Stimulated activated naive CD8-positive, alpha-beta T cell treated with anti-CD3 and anti-CD28 coated beads, Interleukin-15, amount 100 ng/mL, for 72 hours (primary cell): Measurements from ENCODE around the gene MAEA.

Experiments
- ATAC-seq: fragments of 150-1000 bp; cut with Tn5 transposase; 2 replicates; pipeline ENCODE4 v1.10.0; 2021; ENCODE audit warnings: mild to moderate bottlenecking, moderate library complexity
- DNase-seq, 2 donors: peaks; one replicate each; pipeline ENCODE4 v3.0.0; 2021 to 2022
- H3K27ac Mint-ChIP-seq, 2 donors: one replicate each; pipeline ENCODE4 v1.8.0; 2022; ENCODE audit warnings: mild to moderate bottlenecking in 2 of 2, mixed read lengths in 2 of 2, moderate library complexity in 2 of 2
- H3K27me3 Mint-ChIP-seq: one replicate; pipeline ENCODE4 v1.8.0; 2022; ENCODE audit warnings: mixed read lengths
- H3K4me1 Mint-ChIP-seq: one replicate; pipeline ENCODE4 v1.8.0; 2022; ENCODE audit warnings: mild to moderate bottlenecking, mixed read lengths
- H3K4me3 Mint-ChIP-seq, 2 donors: one replicate each; pipeline ENCODE4 v1.8.0; 2022; ENCODE audit warnings: mild to moderate bottlenecking in 2 of 2, mixed read lengths in 2 of 2, moderate library complexity in 1 of 2
- H3K9me3 Mint-ChIP-seq, 2 donors: one replicate each; pipeline ENCODE4 v1.8.0; 2022; ENCODE audit warnings: mixed read lengths in 2 of 2

The MAEA gene

DNA sequence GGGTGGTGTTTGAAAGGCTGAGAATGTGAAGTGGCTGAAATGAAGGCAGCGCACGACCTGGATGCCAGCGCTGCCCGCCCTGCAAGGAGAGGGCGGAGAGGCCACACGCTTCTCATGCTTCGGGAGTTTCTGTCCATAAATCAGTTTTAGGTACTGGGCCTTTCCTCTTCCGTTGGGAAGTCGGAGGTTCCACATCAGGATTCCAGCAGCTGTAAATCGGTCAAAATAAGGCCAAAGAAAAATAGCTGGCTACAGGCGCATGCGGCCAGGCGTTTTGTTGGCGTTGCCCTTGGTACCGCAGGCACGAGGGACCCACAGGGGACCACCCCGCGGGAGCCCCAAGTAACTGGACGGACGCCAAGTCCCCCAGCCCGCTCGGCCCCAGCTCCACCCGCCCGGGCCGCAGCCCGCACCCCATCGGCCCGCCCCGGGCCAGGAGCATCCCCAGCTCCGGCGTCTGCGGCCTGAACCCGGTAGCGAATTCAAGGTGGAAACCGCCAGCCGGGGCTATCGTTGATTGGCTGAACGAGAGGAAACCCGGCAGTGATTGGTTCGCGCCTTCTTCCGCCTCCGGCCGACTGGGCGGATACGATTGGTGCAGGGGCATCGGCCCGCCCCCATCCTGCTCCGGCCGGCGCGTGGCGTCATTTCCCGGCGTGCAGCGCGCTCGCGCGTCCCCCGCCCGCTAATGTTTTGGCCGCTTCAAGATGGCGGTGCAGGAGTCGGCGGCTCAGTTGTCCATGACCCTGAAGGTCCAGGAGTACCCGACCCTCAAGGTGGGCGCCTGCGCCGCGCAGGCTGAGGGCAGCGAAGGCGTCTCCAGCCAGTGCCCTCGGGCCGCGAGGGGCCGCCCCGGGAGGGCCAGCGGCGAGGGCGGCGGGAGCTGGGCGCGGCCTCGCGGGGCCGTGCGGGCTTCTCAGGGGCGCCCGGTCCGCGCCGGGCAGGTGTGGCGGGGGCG is at the start of gene MAEA:
TSS of gene MAEA (plus strand) at position 685 of the 958 bp plus-strand sequence. CDS start at position 708, 23 bp downstream.
- Mint-ChIP-seq H3K27me3 (no peaks in the 10 kb centered on the region), H3K27ac (peak within 1 kb of the TSS; percentile 96 to 98)

DNA sequence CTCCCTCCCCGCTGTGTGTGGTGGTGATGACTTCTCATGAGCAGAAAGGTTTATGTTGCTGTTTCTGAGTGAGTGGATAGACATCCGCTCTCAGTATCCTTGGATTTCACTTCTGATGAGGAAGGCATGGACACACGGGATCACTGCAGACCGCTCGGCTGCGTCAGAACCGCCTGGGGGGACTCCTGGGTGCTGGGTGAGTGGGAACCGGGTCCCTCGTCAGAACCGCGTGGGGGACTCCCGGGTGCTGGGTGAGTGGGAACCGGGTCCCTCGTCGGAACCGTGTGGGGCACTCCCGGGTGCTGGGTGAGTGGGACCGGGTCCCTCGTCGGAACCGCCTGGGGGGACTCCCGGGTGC is 49.8 kb upstream of the MAEA start:
- H3K27ac Mint-ChIP-seq = no peak overlapping the region
- no peaks in the 10 kb centered on the region for H3K9me3 Mint-ChIP-seq
- H3K27me3 Mint-ChIP-seq = no peaks in the 10 kb centered on the region
- no peak overlapping the region for H3K4me3 Mint-ChIP-seq
- ATAC-seq = peak; percentile 6
- DNase-seq = no peak
- peaks cover 46% of the 10 kb centered on the region for H3K4me1 Mint-ChIP-seq

More for the DNA sequence above, at the start of gene MAEA:
- Mint-ChIP-seq H3K4me1 (peaks cover 46% of the 10 kb centered on the region), H3K9me3 (peaks cover 5 to 7% of the 10 kb centered on the region in 2 donors), H3K4me3 (peak within 1 kb of the TSS; percentile 90 to 98)
- ATAC-seq (peak; percentile 97), DNase-seq (peak; percentile 96 to 98)

DNA sequence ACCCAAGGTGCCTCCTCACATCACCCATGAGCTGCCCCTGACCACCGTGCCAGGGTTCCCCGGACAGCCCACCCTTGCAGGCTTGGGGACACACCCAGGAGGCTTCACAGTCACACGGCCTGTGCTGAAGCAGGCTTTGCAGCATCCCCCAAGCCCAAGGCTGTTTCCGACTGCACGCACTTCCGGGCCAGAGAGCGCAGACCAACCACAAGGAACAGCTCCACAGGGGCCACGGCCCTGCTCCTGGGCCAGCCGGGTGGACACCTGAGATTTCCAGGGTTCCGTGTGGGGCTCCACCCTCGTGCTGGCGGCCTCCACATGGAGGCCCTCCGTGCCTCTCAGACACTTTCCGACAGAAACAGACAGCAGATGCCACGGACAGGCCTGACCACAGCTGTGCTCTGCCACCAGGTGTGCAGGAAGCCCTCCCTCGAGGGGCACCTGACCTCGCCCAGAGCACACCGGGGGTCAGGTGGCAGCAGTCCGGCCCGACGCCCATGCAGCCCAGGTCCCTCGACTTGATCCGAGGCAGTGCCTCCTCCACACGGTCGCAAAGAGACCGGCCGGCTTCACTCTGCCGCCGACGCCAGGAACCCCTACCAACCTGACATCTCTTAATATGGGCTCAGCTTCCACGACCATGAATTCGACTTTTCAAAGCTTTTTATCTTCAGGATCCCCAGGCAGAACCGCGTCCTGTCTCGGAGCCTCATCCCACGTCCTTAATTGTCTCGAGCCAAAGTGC is 48.8 kb upstream of the MAEA start:
- H3K27ac Mint-ChIP-seq = peak overlapping the region in 1 of 2 donors; percentile 54
- ATAC-seq (no peak), DNase-seq (no peak)
- peaks cover 51% of the 10 kb centered on the region for H3K4me1 Mint-ChIP-seq
- no peaks in the 10 kb centered on the region for H3K9me3 Mint-ChIP-seq
- H3K27me3 Mint-ChIP-seq = no peaks in the 10 kb centered on the region
- H3K4me3 Mint-ChIP-seq = no peak overlapping the region

DNA sequence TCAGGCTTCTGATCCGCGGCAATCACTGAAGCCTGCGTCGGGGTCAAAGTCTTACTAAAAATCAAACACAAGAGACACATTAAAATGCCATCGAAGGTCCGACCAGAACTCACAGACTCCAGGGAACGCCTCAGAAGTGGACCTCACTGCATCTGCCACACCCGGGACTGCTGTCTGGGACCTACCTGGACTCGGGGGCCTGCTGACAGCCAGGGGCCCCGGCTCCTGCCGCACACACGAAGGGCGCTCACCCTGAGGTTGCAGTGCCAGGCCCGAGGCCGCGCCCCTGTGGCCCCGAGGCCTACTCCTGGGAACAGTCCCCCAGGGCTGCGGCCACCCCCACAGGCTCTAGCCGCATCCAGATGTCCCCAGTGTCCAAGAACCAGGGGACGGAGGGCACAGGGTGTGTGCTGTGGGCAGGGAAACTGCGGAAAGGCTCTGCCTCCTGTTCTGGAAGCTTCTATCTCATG is 48.2 kb upstream of the MAEA start:
- peak overlapping the region in 1 of 2 donors; percentile 42 for H3K27ac Mint-ChIP-seq
- H3K4me1 Mint-ChIP-seq = peaks cover 58% of the 10 kb centered on the region
- H3K27me3 Mint-ChIP-seq = no peaks in the 10 kb centered on the region
- DNase-seq = no peak
- H3K9me3 Mint-ChIP-seq = no peaks in the 10 kb centered on the region
- no peak overlapping the region for H3K4me3 Mint-ChIP-seq
- no peak for ATAC-seq

DNA sequence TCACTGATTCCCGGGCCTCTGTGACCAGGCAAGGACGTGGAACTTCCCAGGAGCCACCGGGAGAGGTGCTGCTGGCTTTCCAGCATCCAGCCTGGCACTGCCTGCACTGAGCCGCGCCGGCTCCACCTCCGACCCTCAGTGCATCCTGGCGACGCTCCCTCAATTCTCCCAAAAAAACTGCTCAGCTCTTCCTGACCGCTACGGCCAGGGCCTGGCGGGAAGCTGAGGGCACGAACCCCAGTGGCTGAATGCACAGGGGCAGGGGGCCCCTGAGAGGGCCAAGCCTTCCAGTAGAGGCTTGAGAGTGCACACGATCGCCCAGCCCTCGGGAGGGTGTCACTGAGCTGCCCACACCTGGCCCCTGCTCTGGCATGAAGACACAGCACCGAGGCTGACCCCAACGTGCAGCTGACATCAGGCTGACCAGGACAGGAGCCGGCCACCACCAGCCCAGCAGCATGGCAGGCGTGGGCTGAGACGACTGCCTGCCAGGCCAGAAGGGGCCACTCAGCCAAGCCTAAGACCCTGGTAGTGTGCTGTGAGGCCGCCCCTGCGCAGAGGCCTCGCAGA is 47.7 kb upstream of the MAEA start:
- DNase-seq (no peak), ATAC-seq (no peak)
- Mint-ChIP-seq H3K4me3 (no peak overlapping the region), H3K9me3 (no peaks in the 10 kb centered on the region), H3K27ac (no peak overlapping the region), H3K27me3 (no peaks in the 10 kb centered on the region), H3K4me1 (peaks cover 63% of the 10 kb centered on the region)

- Mint-ChIP-seq H3K27me3 (no peaks in the 10 kb centered on the region), H3K4me1 (peaks cover 66% of the 10 kb centered on the region), H3K9me3 (no peaks in the 10 kb centered on the region), H3K4me3 (no peak overlapping the region), H3K27ac (peak overlapping the region in 1 of 2 donors; percentile 27)
- DNase-seq = no peak
- no peak for ATAC-seq
Measured at GRCh38 chr4:1242506-1243450, 46.9 kb upstream of the MAEA start.

DNA sequence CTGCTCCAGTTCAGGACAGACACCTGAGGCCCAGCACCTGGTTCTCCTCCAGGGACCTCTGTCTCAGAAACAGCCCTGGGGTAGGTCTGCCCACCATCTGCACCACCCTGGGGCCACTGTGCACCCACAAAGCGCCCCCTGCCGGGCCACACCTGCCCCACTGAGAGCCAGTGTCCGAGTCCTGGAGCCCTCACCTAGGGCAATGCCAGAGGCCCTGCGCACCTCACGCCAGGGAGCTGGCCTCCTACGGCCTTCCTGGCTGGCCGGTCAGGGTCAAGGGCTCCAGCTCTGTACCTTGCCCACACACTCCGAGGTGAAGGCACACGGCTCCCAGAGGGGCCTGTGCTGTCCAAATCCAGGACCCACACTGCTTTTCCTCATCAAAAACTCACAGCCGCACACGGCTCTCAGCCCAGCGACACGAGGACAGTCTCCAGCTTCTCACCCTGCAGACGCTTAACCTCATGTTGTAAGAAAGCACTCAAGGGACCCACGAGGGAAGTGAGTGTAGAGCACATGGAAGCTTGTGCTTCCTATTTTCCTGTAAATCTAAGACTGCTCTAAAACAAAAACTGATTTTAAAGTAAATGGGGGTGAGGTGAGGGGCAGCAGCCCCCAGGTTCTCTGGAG is 46.1 kb upstream of the MAEA start:
- ATAC-seq = no peak
- peaks cover 64% of the 10 kb centered on the region for H3K4me1 Mint-ChIP-seq
- no peaks in the 10 kb centered on the region for H3K27me3 Mint-ChIP-seq
- DNase-seq = no peak
- no peak overlapping the region for H3K4me3 Mint-ChIP-seq
- H3K27ac Mint-ChIP-seq = peak overlapping the region in 1 of 2 donors; percentile 48
- no peaks in the 10 kb centered on the region for H3K9me3 Mint-ChIP-seq

GRCh38 chr4:1244081-1244977 is 45.4 kb upstream of the MAEA start:
- H3K9me3 Mint-ChIP-seq = no peaks in the 10 kb centered on the region
- peak overlapping the region in 1 of 2 donors; percentile 92 for H3K27ac Mint-ChIP-seq
- no peaks in the 10 kb centered on the region for H3K27me3 Mint-ChIP-seq
- peaks cover 61% of the 10 kb centered on the region for H3K4me1 Mint-ChIP-seq
- H3K4me3 Mint-ChIP-seq = peak overlapping the region in 1 of 2 donors; percentile 48
- DNase-seq (no peak), ATAC-seq (no peak)

- Mint-ChIP-seq H3K27me3 (no peaks in the 10 kb centered on the region), H3K9me3 (no peaks in the 10 kb centered on the region), H3K4me1 (peaks cover 61% of the 10 kb centered on the region), H3K27ac (peak overlapping the region; percentile 83 to 92), H3K4me3 (peak overlapping the region; percentile 44 to 74)
- DNase-seq (no peak), ATAC-seq (no peak)
Measured at GRCh38 chr4:1244978-1245471, 44.7 kb upstream of the MAEA start.

DNA sequence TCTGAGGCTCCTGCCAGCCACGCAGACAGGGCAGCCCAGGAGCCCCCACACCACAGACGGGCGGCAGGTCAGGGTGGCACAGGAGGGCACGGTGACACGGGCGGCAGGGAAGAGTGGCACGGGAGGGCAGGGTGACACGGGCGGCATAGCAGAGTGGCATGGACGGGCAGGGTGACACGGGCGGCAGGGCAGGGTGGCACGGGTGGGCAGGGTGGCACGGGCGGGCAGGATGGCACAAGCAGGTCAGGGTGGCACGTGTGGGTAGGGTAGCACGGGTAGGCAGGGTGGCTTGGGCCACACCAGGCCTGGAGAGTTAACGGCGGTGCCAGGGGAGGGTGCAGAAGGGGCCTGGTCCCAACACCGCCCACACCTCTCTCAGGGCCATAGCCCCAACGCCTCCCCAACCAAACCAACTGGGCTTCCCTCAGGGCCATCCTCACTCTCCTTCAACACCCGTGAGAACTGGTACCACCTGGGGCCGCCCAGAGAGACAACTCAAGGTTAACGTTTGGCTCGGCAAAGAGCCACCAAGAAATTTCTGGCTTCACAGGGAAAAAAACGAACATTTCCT is 44.1 kb upstream of the MAEA start:
- Mint-ChIP-seq H3K27ac (peak overlapping the region; percentile 83 to 92), H3K4me1 (peaks cover 67% of the 10 kb centered on the region), H3K9me3 (no peaks in the 10 kb centered on the region), H3K27me3 (no peaks in the 10 kb centered on the region), H3K4me3 (peak overlapping the region; percentile 91 to 97)
- no peak for DNase-seq
- no peak for ATAC-seq

DNA sequence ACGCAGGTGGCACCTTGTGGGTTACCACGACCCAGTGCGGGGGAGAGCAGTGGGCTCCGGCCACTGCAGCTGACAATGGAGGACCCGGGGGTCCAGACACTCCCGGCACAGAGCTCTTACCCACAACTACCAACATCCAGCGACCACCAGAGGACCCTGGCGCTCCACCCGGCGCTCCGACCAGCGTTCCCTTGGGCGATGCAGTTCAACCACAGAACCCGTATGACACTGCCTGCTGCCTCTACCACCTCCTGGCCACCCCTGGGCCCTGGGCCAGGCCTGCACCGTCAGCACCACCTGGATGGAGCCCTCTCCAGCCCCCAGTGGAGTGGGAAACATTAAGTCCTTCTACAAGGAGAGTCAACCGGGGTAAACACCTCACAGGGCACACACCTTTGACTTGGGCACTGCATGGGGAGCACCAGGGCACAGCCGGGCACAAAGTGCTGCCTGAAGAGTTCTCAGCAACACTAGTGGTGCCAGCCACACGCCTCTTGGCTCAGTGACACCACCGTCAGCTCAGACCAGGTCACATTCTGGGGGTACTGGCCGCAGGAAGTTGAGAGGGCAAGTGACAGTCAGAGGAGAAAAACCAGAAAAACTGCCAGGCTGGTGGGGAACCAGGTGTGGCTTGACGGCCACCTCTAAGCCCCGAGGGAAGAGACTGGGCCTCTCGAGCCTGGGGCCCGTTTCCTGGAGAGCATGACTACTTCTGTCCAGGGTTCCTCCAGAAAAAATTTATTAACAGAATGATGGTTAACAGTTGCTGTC is 43.4 kb upstream of the MAEA start:
- ATAC-seq (no peak), DNase-seq (no peak)
- peaks cover 74% of the 10 kb centered on the region for H3K4me1 Mint-ChIP-seq
- H3K27ac Mint-ChIP-seq = peak overlapping the region; percentile 94 to 96
- H3K4me3 Mint-ChIP-seq = peak overlapping the region; percentile 91 to 97
- H3K9me3 Mint-ChIP-seq = no peaks in the 10 kb centered on the region
- no peaks in the 10 kb centered on the region for H3K27me3 Mint-ChIP-seq
